Left lung (tissue), 10 donors: ENCODE data around the gene BTBD8. TPM values are rescaled to one million over a fixed set of nuclear protein-coding genes. Genes with fewer than 3 reads are reported as not detected.

Experiments
- ATAC-seq: fragments of 200-7000 bp; cut with Tn5 transposase; one replicate; pipeline ENCODE4 v1.9.1; 2020; ENCODE audit warnings: moderate library complexity
- DNase-seq, 4 donors: peaks; one replicate each; pipeline ENCODE4 v3.0.0-alpha.2; 2013 to 2020
- H3K27ac ChIP-seq, 2 donors: fragments of 200-600 bp; sonication (generic) in 1 of 2; one replicate each; pipeline versions ENCODE4 v1.5.0 to v1.8.0; 2020 to 2021
- H3K27me3 ChIP-seq, 2 donors: fragments of 200-600 bp; sonication (generic) in 1 of 2; one replicate each; pipeline versions ENCODE4 v1.5.0 to v1.8.0; 2020 to 2021
- H3K36me3 ChIP-seq, 2 donors: fragments of 200-600 bp; sonication (generic) in 1 of 2; one replicate each; pipeline versions ENCODE4 v1.5.0 to v1.8.0; 2020 to 2021
- H3K4me1 ChIP-seq, 2 donors: fragments of 200-600 bp; one replicate each; pipeline ENCODE4 v1.8.0; 2021
- H3K4me3 ChIP-seq, 2 donors: fragments of 200-600 bp; sonication (generic) in 1 of 2; one replicate each; pipeline versions ENCODE4 v1.5.0 to v1.8.0; 2020 to 2021; ENCODE audit warnings: mild to moderate bottlenecking in 1 of 2
- H3K9me3 ChIP-seq, 2 donors: fragments of 200-600 bp; sonication (generic) in 1 of 2; one replicate each; pipeline versions ENCODE4 v1.5.0 to v1.8.0; 2020 to 2021
- CTCF ChIP-seq, 2 donors: fragments of 200-600 bp; sonication (generic) in 1 of 2; IDR thresholded peaks; one replicate each; pipeline versions ENCODE4 v1.5.0 to v1.8.0; 2021; ENCODE audit warnings: antibody characterized with exemption in 2 of 2
- intact Hi-C, 2 donors: fragments of 100-400 bp; cut with DNase I; formaldehyde crosslinking; loops; one replicate each; pipeline versions ENCODE4 v1.11.2 to v1.14.2; 2022
- polyA plus RNA-seq, 6 donors: library from polyadenylated mRNA; unstranded; fragments of 120-200 nt; gene quantifications; one replicate each; pipeline ENCODE4 v1.2.1, GENCODE V29; 2013; ENCODE audit not compliant: insufficient read length in 6 of 6
- total RNA-seq, 2 donors: library from RNA; stranded (reverse); fragmentation: NEBNext Ultra II Directional; extraction: Animal tissue kit (Norgen Biotek cat#: 25700); gene quantifications; one replicate each; pipeline ENCODE4 v1.2.1, GENCODE V29; 2021
- donor health status: DM: no; HTN: yes; CAD: no.
- donor health status: DM: no; HTN: no; CAD: no.

Gene BTBD8
- total and polyA plus RNA-seq, 8 donors: 2.1 to 12.1 (median 8.5) TPM

- H3K4me1 ChIP-seq: no peaks in the 10 kb centered on the region
- H3K4me3 ChIP-seq: no peak overlapping the region
- no peak overlapping the region for H3K27ac ChIP-seq
- H3K36me3 ChIP-seq: peaks cover 0 to 19% of the 10 kb centered on the region in 2 donors
- no peaks in the 10 kb centered on the region for H3K27me3 ChIP-seq
- DNase-seq (no peak), ATAC-seq (no peak)
- H3K9me3 ChIP-seq: peaks cover 5 to 31% of the 10 kb centered on the region in 2 donors
- intact Hi-C loops: no loop called here
- no peak for TF ChIP-seq CTCF (IDR thresholded peaks at IDR 0.05)
Measured at GRCh38 chr1:92159593-92159992, 79.4 kb downstream of the BTBD8 start.

- no peak overlapping the region for H3K4me3 ChIP-seq
- intact Hi-C loops: no loop called here
- no peaks in the 10 kb centered on the region for H3K4me1 ChIP-seq
- DNase-seq (no peak), ATAC-seq (no peak)
- H3K9me3 ChIP-seq: peaks cover 0 to 5% of the 10 kb centered on the region in 2 donors
- peaks cover 0 to 6% of the 10 kb centered on the region in 2 donors for H3K36me3 ChIP-seq
- H3K27ac ChIP-seq: no peak overlapping the region
- no peaks in the 10 kb centered on the region for H3K27me3 ChIP-seq
- no peak for TF ChIP-seq CTCF (IDR thresholded peaks at IDR 0.05)
Measured at GRCh38 chr1:92165389-92165788, 85.2 kb downstream of the BTBD8 start.

GRCh38 chr1:92167151-92167550 is 87.0 kb downstream of the BTBD8 start:
- no peak for TF ChIP-seq CTCF (IDR thresholded peaks at IDR 0.05)
- Histone ChIP-seq H3K27ac (no peak overlapping the region), H3K4me3 (no peak overlapping the region), H3K4me1 (no peaks in the 10 kb centered on the region), H3K36me3 (peaks cover 0 to 3% of the 10 kb centered on the region in 2 donors), H3K27me3 (no peaks in the 10 kb centered on the region), H3K9me3 (no peaks in the 10 kb centered on the region)
- no peak for ATAC-seq
- no peak for DNase-seq
- intact Hi-C loops: no loop called here

DNA sequence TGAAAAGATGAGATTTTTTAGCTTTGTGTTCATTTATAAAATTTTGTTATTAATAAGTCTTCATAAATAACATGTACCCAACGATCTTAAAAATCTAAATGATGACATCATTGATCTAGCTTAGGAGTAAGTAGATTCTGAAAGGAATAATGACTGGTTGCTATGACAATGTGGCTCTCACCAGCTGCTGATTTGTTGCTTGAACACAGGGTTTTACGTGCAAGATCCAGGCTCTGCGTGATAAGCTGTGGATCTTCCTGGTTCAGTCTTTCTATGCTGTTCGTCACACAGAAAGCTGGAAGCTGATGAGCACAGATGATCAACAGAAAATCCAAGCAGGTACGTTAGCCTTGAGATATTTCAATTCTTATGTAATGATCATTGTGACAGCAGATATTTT is 88.5 kb downstream of the BTBD8 start:
- H3K36me3 ChIP-seq: no peaks in the 10 kb centered on the region
- H3K4me3 ChIP-seq: no peak overlapping the region
- DNase-seq: no peak
- H3K9me3 ChIP-seq: no peaks in the 10 kb centered on the region
- no peak for ATAC-seq
- intact Hi-C loops: no loop called here
- TF ChIP-seq CTCF (IDR thresholded peaks at IDR 0.05): no peak
- no peaks in the 10 kb centered on the region for H3K4me1 ChIP-seq
- H3K27ac ChIP-seq: no peak overlapping the region
- no peaks in the 10 kb centered on the region for H3K27me3 ChIP-seq

DNA sequence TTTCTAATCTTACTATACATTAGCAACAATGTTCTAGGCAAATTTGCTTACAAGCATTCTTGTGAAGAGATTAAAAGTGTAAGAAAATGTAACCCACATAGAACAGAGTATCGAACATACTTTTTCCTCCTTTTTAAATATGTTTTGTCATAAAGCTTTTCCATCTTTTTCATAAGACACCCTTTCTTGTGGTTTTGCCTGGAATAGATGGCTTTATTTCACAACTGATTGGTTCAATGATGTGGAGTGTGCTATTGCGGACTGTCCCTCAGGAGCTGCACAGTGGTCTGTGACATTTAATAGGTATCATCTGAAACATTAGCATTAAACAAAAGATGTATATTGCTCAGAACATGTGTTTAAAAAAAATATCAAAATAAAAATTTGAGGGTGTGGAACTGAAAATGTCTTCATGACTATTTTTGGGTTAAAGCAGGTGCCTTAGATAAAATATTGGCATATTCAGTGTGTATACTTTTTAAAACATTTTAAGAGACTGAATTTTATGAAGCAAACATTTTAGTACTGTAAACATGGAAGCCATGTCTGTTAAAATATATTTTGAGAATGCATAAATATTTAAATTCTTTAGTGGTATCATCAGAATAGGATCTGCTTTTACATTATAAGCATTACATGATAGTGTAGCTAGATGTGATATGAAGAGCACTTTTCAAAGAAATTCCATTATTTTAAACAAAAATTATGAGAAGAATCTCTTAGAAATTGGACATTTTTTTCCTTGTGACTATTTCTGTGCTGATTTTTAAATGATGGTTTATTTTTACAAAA is 89.3 kb downstream of the BTBD8 start:
- H3K4me1 ChIP-seq: no peaks in the 10 kb centered on the region
- intact Hi-C loops: no loop called here
- H3K36me3 ChIP-seq: no peaks in the 10 kb centered on the region
- no peaks in the 10 kb centered on the region for H3K27me3 ChIP-seq
- no peak for ATAC-seq
- H3K27ac ChIP-seq: no peak overlapping the region
- DNase-seq: no peak
- H3K9me3 ChIP-seq: no peaks in the 10 kb centered on the region
- no peak overlapping the region for H3K4me3 ChIP-seq
- no peak for TF ChIP-seq CTCF (IDR thresholded peaks at IDR 0.05)
